Hepatocyte (in vitro differentiated cells): ENCODE measurements around the gene PIGQ. TPM values are rescaled to one million over a fixed set of nuclear protein-coding genes. Genes with fewer than 3 reads are reported as not detected.

Experiments
- DNase-seq: peaks from one replicate; pipeline ENCODE4 v3.0.0-alpha.2; 2016; ENCODE audit warnings: low spot score
- H2AFZ ChIP-seq: fragments of 200-600 bp; sonication (generic); 2 replicates; pipeline ENCODE4 v1.6.0; 2016; ENCODE audit warnings: antibody characterized with exemption, mild to moderate bottlenecking
- H3K27ac ChIP-seq: fragments of 200-600 bp; sonication (generic); 2 replicates; pipeline ENCODE4 v1.5.1; 2016; ENCODE audit warnings: mild to moderate bottlenecking
- H3K27me3 ChIP-seq: fragments of 200-600 bp; sonication (generic); 2 replicates; pipeline ENCODE4 v1.6.1; 2016
- H3K36me3 ChIP-seq: fragments of 200-600 bp; sonication (generic); replicated peaks from 2 replicates; pipeline ENCODE4 v1.5.1; 2016; ENCODE audit warnings: low read depth; ENCODE audit not compliant: insufficient read depth
- H3K4me1 ChIP-seq: fragments of 200-600 bp; sonication (generic); 2 replicates; pipeline ENCODE4 v1.5.1; 2016; ENCODE audit warnings: mild to moderate bottlenecking, moderate library complexity; ENCODE audit not compliant: insufficient read depth
- H3K4me2 ChIP-seq: fragments of 200-600 bp; sonication (generic); 2 replicates; pipeline ENCODE4 v1.6.0; 2016
- H3K4me3 ChIP-seq: fragments of 200-600 bp; sonication (generic); 2 replicates; pipeline ENCODE4 v1.5.1; 2016; ENCODE audit warnings: mild to moderate bottlenecking
- H3K79me2 ChIP-seq: fragments of 200-600 bp; sonication (generic); 2 replicates; pipeline ENCODE4 v1.6.0; 2017; ENCODE audit warnings: mild to moderate bottlenecking
- H3K9me2 ChIP-seq: fragments of 200-600 bp; sonication (generic); replicated peaks from 2 replicates; pipeline ENCODE4 v1.6.0; 2017; ENCODE audit warnings: mild to moderate bottlenecking; ENCODE audit not compliant: insufficient read depth
- H3K9me3 ChIP-seq: fragments of 200-600 bp; sonication (generic); 2 replicates; pipeline ENCODE4 v1.5.1; 2016; ENCODE audit warnings: low read depth, mild to moderate bottlenecking
- H4K20me1 ChIP-seq: fragments of 200-600 bp; sonication (generic); 2 replicates; pipeline ENCODE4 v1.6.0; 2016; ENCODE audit warnings: mild to moderate bottlenecking; ENCODE audit not compliant: insufficient read depth, poor library complexity, severe bottlenecking
- EZH2 ChIP-seq: fragments of 200-600 bp; sonication (generic); IDR thresholded peaks from 2 replicates; pipeline ENCODE4 v1.6.1; 2016; ENCODE audit warnings: antibody characterized with exemption, mild to moderate bottlenecking, borderline replicate concordance
- EZH2phosphoT487 ChIP-seq: fragments of 200-600 bp; sonication (generic); IDR thresholded peaks from one replicate; pipeline ENCODE4 v1.6.1; 2018; ENCODE audit warnings: antibody characterized with exemption, mild to moderate bottlenecking, low read depth, moderate library complexity; ENCODE audit not compliant: unreplicated experiment, severe bottlenecking
- WGBS: methylation state at CpG from one replicate; pipeline ENCODE4 v1.1.6; 2016; ENCODE audit warnings: low lambda C conversion rate; ENCODE audit errors: missing lambda C conversion rate; 5-methylcytosine and 5-hydroxymethylcytosine counted together
- polyA plus RNA-seq: library from polyadenylated mRNA; unstranded; fragments of >200 nt; fragmentation: Nextera tagmentation; extraction: Ambion mirVana; gene quantifications from 2 replicates; pipeline ENCODE4 v1.2.1, GENCODE V29; 2016
- total RNA-seq: library from RNA; depleted of rRNA; stranded (reverse); fragments of >200 nt; gene quantifications from 2 replicates; pipeline ENCODE4 v1.2.3, GENCODE V29; 2014
- TF ChIP-seq, protein P1 (sequence below): fragments of 200-600 bp; sonication (generic); IDR thresholded peaks from 2 replicates; pipeline ENCODE4 v1.5.1; 2016; ENCODE audit warnings: antibody characterized with exemption, mild to moderate bottlenecking; ENCODE audit not compliant: poor library complexity

Gene PIGQ
- total and polyA plus RNA-seq, 2 experiments from 2014 or later = 30.0 to 58.6 TPM

GRCh38 chr16:578870-579405, 9.2 kb downstream of the PIGQ start:
- no peak overlapping the region for H3K4me3 ChIP-seq
- H3K79me2 ChIP-seq = no peaks in the 10 kb centered on the region
- no peak overlapping the region for H2AFZ ChIP-seq
- no peaks in the 10 kb centered on the region for H3K9me3 ChIP-seq
- no peak for TF ChIP-seq EZH2
- TF ChIP-seq, protein P1, sequence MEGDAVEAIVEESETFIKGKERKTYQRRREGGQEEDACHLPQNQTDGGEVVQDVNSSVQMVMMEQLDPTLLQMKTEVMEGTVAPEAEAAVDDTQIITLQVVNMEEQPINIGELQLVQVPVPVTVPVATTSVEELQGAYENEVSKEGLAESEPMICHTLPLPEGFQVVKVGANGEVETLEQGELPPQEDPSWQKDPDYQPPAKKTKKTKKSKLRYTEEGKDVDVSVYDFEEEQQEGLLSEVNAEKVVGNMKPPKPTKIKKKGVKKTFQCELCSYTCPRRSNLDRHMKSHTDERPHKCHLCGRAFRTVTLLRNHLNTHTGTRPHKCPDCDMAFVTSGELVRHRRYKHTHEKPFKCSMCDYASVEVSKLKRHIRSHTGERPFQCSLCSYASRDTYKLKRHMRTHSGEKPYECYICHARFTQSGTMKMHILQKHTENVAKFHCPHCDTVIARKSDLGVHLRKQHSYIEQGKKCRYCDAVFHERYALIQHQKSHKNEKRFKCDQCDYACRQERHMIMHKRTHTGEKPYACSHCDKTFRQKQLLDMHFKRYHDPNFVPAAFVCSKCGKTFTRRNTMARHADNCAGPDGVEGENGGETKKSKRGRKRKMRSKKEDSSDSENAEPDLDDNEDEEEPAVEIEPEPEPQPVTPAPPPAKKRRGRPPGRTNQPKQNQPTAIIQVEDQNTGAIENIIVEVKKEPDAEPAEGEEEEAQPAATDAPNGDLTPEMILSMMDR = peak; percentile 75
- no peaks in the 10 kb centered on the region for H3K4me1 ChIP-seq
- H4K20me1 ChIP-seq = no peaks in the 10 kb centered on the region
- H3K36me3 ChIP-seq = no peaks in the 10 kb centered on the region
- no peaks in the 10 kb centered on the region for H3K27me3 ChIP-seq
- H3K27ac ChIP-seq = no peak overlapping the region
- no peaks in the 10 kb centered on the region for H3K9me2 ChIP-seq
- H3K4me2 ChIP-seq = peak overlapping the region; percentile 67
- 33% methylated on average over 28 of the region's 34 CpGs for WGBS
- peak; percentile 88 for DNase-seq

GRCh38 chr16:580141-580945, 10.6 kb downstream of the PIGQ start:
- H3K4me1 ChIP-seq = no peaks in the 10 kb centered on the region

DNA sequence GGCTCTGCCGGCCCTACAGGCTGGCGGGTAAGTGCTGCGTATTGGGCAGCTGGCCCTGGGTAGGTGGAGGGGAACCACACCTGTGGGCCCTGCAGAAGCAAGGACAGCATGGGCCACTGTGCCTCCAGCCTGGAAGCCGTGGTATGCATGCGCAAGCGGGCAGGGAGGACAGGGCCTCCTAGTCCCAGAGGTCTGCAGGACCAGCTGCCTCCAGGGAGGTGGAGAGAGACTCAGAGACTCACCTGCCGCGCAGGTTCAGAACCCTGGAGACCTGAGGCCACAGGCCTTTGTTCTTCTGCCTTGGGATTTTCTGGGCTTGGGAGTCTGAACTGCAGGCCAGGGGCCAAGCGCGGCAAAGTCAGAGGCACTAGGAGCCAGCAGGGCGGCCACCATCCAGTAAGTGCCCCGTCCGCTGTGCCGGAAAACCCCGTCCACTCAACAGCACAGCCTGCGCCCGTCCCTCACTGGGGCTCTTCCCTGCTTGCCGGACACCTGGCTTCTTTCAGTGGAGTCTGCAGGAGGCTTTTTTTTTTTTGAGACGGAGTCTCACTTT, 11.3 kb downstream of the PIGQ start:
- H4K20me1 ChIP-seq = no peaks in the 10 kb centered on the region
- no peaks in the 10 kb centered on the region for H3K9me3 ChIP-seq
- H3K4me2 ChIP-seq = no peak overlapping the region
- WGBS = 96% methylated on average over 19 of the region's 19 CpGs
- TF ChIP-seq EZH2phosphoT487 (no peak), EZH2 (no peak)
- TF ChIP-seq, protein P1 = no peak
- DNase-seq = no peak
- H3K4me1 ChIP-seq = no peaks in the 10 kb centered on the region
- no peak overlapping the region for H3K4me3 ChIP-seq
- no peak overlapping the region for H3K27ac ChIP-seq
- no peaks in the 10 kb centered on the region for H3K27me3 ChIP-seq
- H3K79me2 ChIP-seq = no peaks in the 10 kb centered on the region
- H3K9me2 ChIP-seq = no peaks in the 10 kb centered on the region
- no peaks in the 10 kb centered on the region for H3K36me3 ChIP-seq
- H2AFZ ChIP-seq = no peak overlapping the region

More at GRCh38 chr16:580141-580945, 10.6 kb downstream of the PIGQ start:
- no peaks in the 10 kb centered on the region for H4K20me1 ChIP-seq
- 96% methylated on average over 27 of the region's 27 CpGs for WGBS
- H3K4me2 ChIP-seq = no peak overlapping the region
- no peak overlapping the region for H2AFZ ChIP-seq
- no peaks in the 10 kb centered on the region for H3K27me3 ChIP-seq
- no peak overlapping the region for H3K4me3 ChIP-seq
- no peaks in the 10 kb centered on the region for H3K9me3 ChIP-seq
- H3K79me2 ChIP-seq = no peaks in the 10 kb centered on the region
- no peak overlapping the region for H3K27ac ChIP-seq
- no peaks in the 10 kb centered on the region for H3K9me2 ChIP-seq
- no peak for DNase-seq
- TF ChIP-seq, protein P1 = no peak
- TF ChIP-seq EZH2 (no peak), EZH2phosphoT487 (no peak)
- no peaks in the 10 kb centered on the region for H3K36me3 ChIP-seq
